Mucosa of rectum (tissue), 2 donors: ENCODE data around the gene KRT86.

ENCODE experiments used
- H3K27ac ChIP-seq, 2 donors: one replicate each; pipeline ENCODE4 v1.7.0; 2013; ENCODE audit warnings: inconsistent platforms in 2 of 2, low read depth in 2 of 2, low read length in 2 of 2
- H3K27me3 ChIP-seq, 2 donors: one replicate each; pipeline ENCODE4 v1.7.0; 2013; ENCODE audit warnings: low read length in 2 of 2; ENCODE audit not compliant: control insufficient read depth in 2 of 2, insufficient read depth in 2 of 2
- H3K36me3 ChIP-seq, 2 donors: one replicate each; pipeline ENCODE4 v1.7.0; 2013; ENCODE audit warnings: low read length in 2 of 2; ENCODE audit not compliant: control insufficient read depth in 2 of 2, insufficient read depth in 2 of 2
- H3K4me1 ChIP-seq, 2 donors: one replicate each; pipeline ENCODE4 v1.7.0; 2013; ENCODE audit warnings: low read length in 2 of 2, mild to moderate bottlenecking in 1 of 2; ENCODE audit not compliant: control insufficient read depth in 2 of 2, insufficient read depth in 2 of 2
- H3K4me3 ChIP-seq, 2 donors: one replicate each; pipeline ENCODE4 v1.7.0; 2013; ENCODE audit warnings: low read length in 2 of 2
- H3K9ac ChIP-seq, 2 donors: one replicate each; pipeline ENCODE4 v1.7.0; 2013; ENCODE audit warnings: low read length in 2 of 2, low read depth in 1 of 2, mild to moderate bottlenecking in 1 of 2
- H3K9me3 ChIP-seq, 2 donors: one replicate each; pipeline ENCODE4 v1.7.0; 2013; ENCODE audit warnings: low read length in 2 of 2; ENCODE audit not compliant: control insufficient read depth in 2 of 2
- donor health status: healthy.
- donor health status: Normal muscosa, but diverticular disease.

The KRT86 gene

GRCh38 chr12:52232203-52232673 lies 42.2 kb upstream of the KRT86 start:
- no peak overlapping the region for H3K27ac ChIP-seq
- H3K9me3 ChIP-seq = no peaks in the 10 kb centered on the region
- peaks cover 3 to 13% of the 10 kb centered on the region in 2 donors for H3K27me3 ChIP-seq
- H3K4me3 ChIP-seq = no peak overlapping the region
- H3K9ac ChIP-seq = no peak overlapping the region
- no peaks in the 10 kb centered on the region for H3K36me3 ChIP-seq
- peaks cover 10 to 26% of the 10 kb centered on the region in 2 donors for H3K4me1 ChIP-seq

- Histone ChIP-seq H3K36me3 (no peaks in the 10 kb centered on the region), H3K4me1 (peaks cover 10 to 26% of the 10 kb centered on the region in 2 donors), H3K27me3 (peaks cover 3 to 13% of the 10 kb centered on the region in 2 donors), H3K9ac (no peak within 1 kb of the TSS), H3K4me3 (no peak within 1 kb of the TSS), H3K9me3 (no peaks in the 10 kb centered on the region), H3K27ac (no peak within 1 kb of the TSS)
These were observed 41.6 kb upstream of the KRT86 start, which contains the start of gene KRT7 for GRCh38 chr12:52232674-52233461. Gene KRT7, plus strand, starts transcription at chr12:52233243. Its CDS starts 54 bp downstream, at chr12:52233297.

GRCh38 chr12:52233462-52234207 lies 40.8 kb upstream of the KRT86 start:
- H3K27ac ChIP-seq = no peak overlapping the region
- no peaks in the 10 kb centered on the region for H3K36me3 ChIP-seq
- no peaks in the 10 kb centered on the region for H3K9me3 ChIP-seq
- peaks cover 10 to 26% of the 10 kb centered on the region in 2 donors for H3K4me1 ChIP-seq
- no peak overlapping the region for H3K4me3 ChIP-seq
- H3K27me3 ChIP-seq = peaks cover 3 to 13% of the 10 kb centered on the region in 2 donors
- H3K9ac ChIP-seq = no peak overlapping the region

GRCh38 chr12:52234223-52234810 lies 40.1 kb upstream of the KRT86 start:
- Histone ChIP-seq H3K36me3 (no peaks in the 10 kb centered on the region), H3K9ac (no peak overlapping the region), H3K4me3 (no peak overlapping the region), H3K9me3 (no peaks in the 10 kb centered on the region), H3K27ac (no peak overlapping the region), H3K27me3 (peaks cover 3 to 13% of the 10 kb centered on the region in 2 donors), H3K4me1 (peaks cover 10 to 26% of the 10 kb centered on the region in 2 donors)

- H3K27ac ChIP-seq = no peak overlapping the region
- peaks cover 3 to 13% of the 10 kb centered on the region in 2 donors for H3K27me3 ChIP-seq
- no peaks in the 10 kb centered on the region for H3K36me3 ChIP-seq
- H3K9ac ChIP-seq = no peak overlapping the region
- no peak overlapping the region for H3K4me3 ChIP-seq
- H3K9me3 ChIP-seq = no peaks in the 10 kb centered on the region
- peaks cover 10 to 26% of the 10 kb centered on the region in 2 donors for H3K4me1 ChIP-seq
These were observed 39.3 kb upstream of the KRT86 start for GRCh38 chr12:52235001-52235764.

- no peak overlapping the region for H3K9ac ChIP-seq
- H3K27ac ChIP-seq = no peak overlapping the region
- no peak overlapping the region for H3K4me3 ChIP-seq
- H3K9me3 ChIP-seq = no peaks in the 10 kb centered on the region
- peaks cover 10 to 26% of the 10 kb centered on the region in 2 donors for H3K4me1 ChIP-seq
- H3K27me3 ChIP-seq = peaks cover 3 to 13% of the 10 kb centered on the region in 2 donors
- no peaks in the 10 kb centered on the region for H3K36me3 ChIP-seq
These were observed 38.6 kb upstream of the KRT86 start for GRCh38 chr12:52235822-52236361.

- peaks cover 3 to 9% of the 10 kb centered on the region in 2 donors for H3K27me3 ChIP-seq
- H3K4me1 ChIP-seq = peaks cover 10 to 25% of the 10 kb centered on the region in 2 donors
- no peak overlapping the region for H3K27ac ChIP-seq
These were observed 37.9 kb upstream of the KRT86 start for GRCh38 chr12:52236386-52237050.

GRCh38 chr12:52238207-52238840 lies 36.1 kb upstream of the KRT86 start:
- H3K27ac ChIP-seq = no peak overlapping the region
- no peak overlapping the region for H3K4me3 ChIP-seq
- no peaks in the 10 kb centered on the region for H3K9me3 ChIP-seq
- H3K4me1 ChIP-seq = peaks cover under 1 to 13% of the 10 kb centered on the region in 2 donors
- H3K36me3 ChIP-seq = no peaks in the 10 kb centered on the region
- peaks cover 0 to 1% of the 10 kb centered on the region in 2 donors for H3K27me3 ChIP-seq
- H3K9ac ChIP-seq = no peak overlapping the region

More at GRCh38 chr12:52236386-52237050, 37.9 kb upstream of the KRT86 start:
- no peak overlapping the region for H3K9ac ChIP-seq
- H3K9me3 ChIP-seq = no peaks in the 10 kb centered on the region
- no peak overlapping the region for H3K4me3 ChIP-seq
- no peaks in the 10 kb centered on the region for H3K36me3 ChIP-seq
